Osteocyte (in vitro differentiated cells): ENCODE data around the gene COL4A2. TPM values are rescaled to one million over a fixed set of nuclear protein-coding genes. Genes with fewer than 3 reads are reported as not detected.

Source experiments
- DNase-seq: peaks from one replicate; pipeline ENCODE4 v3.0.0; 2021; ENCODE audit warnings: mixed read lengths; ENCODE audit not compliant: unreplicated experiment; ENCODE audit errors: extremely low spot score
- H3K27ac Mint-ChIP-seq: one replicate; pipeline ENCODE4 v1.8.0; 2021; ENCODE audit warnings: mild to moderate bottlenecking, mixed read lengths; ENCODE audit not compliant: unreplicated experiment
- H3K27me3 Mint-ChIP-seq: one replicate; pipeline ENCODE4 v1.8.0; 2021; ENCODE audit warnings: mixed read lengths; ENCODE audit not compliant: unreplicated experiment
- H3K36me3 Mint-ChIP-seq: one replicate; pipeline ENCODE4 v1.8.0; 2021; ENCODE audit warnings: mixed read lengths; ENCODE audit not compliant: unreplicated experiment
- H3K4me1 Mint-ChIP-seq: one replicate; pipeline ENCODE4 v1.8.0; 2021; ENCODE audit warnings: mixed read lengths; ENCODE audit not compliant: unreplicated experiment
- H3K4me3 Mint-ChIP-seq: one replicate; pipeline ENCODE4 v1.8.0; 2021; ENCODE audit warnings: mild to moderate bottlenecking, moderate library complexity, mixed read lengths; ENCODE audit not compliant: unreplicated experiment
- H3K9me3 Mint-ChIP-seq: one replicate; pipeline ENCODE4 v1.8.0; 2021; ENCODE audit warnings: mixed read lengths; ENCODE audit not compliant: unreplicated experiment
- total RNA-seq: library from RNA; stranded (reverse); gene quantifications from 2 replicates; pipeline ENCODE4 v1.2.1, GENCODE V29; 2021
- TF ChIP-seq, protein P1 (sequence below): fragments of 200-600 bp; sonication (generic); IDR thresholded peaks from 2 replicates; pipeline ENCODE4 v1.5.0; 2021; ENCODE audit warnings: antibody characterized with exemption, mild to moderate bottlenecking, moderate library complexity

The COL4A2 gene
- total RNA-seq, 1 donor from 2014 or later: 2,001 TPM

DNA sequence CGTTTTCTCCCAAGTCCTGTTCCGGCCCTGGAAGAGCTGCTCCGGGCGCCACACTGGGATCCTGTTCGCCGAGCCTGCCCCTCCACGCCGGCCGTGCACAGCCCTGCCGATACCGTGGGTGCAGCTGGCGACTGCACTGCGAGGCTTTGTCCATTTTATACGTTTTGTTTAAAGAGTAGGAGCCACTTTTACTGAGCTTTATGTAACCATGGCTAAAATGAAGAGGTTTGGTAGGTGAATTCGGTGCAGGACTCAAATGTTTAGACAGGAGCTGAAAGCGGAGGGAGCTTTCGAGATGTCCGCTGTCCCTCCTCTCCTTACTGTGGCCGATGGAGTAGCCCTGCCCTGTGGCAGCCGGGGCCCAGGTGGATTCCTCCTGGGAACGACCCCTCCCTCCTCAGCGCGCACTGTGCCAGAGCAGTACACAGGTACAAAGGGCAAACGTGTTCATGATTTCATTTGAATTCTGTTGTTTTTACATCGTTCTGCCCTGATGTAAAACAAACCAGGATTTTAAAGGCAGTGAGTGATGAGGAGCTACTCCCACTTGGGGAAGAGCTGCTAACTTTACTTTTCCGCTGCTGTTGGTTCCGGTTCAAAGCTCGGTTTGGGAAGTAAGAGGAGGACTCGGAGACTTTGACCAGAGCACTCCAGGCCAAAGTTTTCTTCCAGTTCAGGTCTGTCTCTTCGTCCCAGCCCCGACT lies 1.7 kb downstream of the COL4A2 start:
- H3K27ac Mint-ChIP-seq: peak overlapping the region; percentile 100
- peaks cover 54% of the 10 kb centered on the region for H3K4me1 Mint-ChIP-seq
- no peaks in the 10 kb centered on the region for H3K27me3 Mint-ChIP-seq
- peaks cover 65% of the 10 kb centered on the region for H3K36me3 Mint-ChIP-seq
- no peak for DNase-seq
- TF ChIP-seq, protein P1, sequence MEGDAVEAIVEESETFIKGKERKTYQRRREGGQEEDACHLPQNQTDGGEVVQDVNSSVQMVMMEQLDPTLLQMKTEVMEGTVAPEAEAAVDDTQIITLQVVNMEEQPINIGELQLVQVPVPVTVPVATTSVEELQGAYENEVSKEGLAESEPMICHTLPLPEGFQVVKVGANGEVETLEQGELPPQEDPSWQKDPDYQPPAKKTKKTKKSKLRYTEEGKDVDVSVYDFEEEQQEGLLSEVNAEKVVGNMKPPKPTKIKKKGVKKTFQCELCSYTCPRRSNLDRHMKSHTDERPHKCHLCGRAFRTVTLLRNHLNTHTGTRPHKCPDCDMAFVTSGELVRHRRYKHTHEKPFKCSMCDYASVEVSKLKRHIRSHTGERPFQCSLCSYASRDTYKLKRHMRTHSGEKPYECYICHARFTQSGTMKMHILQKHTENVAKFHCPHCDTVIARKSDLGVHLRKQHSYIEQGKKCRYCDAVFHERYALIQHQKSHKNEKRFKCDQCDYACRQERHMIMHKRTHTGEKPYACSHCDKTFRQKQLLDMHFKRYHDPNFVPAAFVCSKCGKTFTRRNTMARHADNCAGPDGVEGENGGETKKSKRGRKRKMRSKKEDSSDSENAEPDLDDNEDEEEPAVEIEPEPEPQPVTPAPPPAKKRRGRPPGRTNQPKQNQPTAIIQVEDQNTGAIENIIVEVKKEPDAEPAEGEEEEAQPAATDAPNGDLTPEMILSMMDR: no peak
- peak overlapping the region; percentile 99 for H3K4me3 Mint-ChIP-seq
- no peaks in the 10 kb centered on the region for H3K9me3 Mint-ChIP-seq

DNA sequence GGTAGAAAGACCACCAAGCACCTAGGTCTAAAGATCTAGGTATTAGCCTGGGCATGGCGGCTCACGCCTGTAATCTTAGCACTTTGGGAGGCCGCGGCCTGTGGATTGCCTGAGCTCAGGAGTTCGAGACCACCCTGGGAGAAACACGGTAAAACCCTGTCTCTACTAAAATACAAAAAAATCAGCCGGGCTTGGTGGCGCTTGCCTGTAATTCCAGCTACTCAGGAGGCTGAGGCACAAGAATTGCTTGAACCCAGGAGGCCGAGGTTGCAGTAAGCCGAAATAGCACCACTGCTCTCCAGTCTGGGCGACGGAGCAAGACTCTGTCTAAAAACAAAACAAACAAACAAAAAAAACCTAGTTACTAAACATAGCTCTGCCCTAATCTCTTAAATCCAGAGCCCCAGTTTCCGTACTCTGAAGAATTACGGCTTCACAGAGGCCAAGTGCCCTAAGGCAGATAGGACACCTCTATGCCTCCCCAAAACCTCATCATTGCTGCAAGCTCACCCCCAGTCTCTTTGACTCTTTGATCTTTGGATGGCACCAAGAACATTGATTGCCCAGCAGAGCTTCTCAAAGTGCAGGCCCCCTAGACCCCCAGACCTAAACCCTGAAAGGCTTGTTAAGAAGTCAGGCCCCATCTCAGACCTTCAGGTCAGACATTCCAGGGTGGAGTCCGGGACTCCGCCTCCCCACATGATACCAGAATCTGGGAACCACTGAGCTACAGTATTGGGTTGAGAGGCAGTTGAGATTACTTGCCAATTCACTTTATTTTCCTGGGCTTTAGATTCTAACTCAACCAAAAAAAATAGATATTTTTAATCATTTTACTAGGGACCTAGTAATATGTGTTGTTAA lies 2.8 kb downstream of the COL4A2 start:
- peaks cover 63% of the 10 kb centered on the region for H3K36me3 Mint-ChIP-seq
- no peak for DNase-seq
- H3K27ac Mint-ChIP-seq: peak overlapping the region; percentile 100
- no peaks in the 10 kb centered on the region for H3K27me3 Mint-ChIP-seq
- peaks cover 53% of the 10 kb centered on the region for H3K4me1 Mint-ChIP-seq
- TF ChIP-seq, protein P1: no peak
- peak overlapping the region; percentile 99 for H3K4me3 Mint-ChIP-seq
- H3K9me3 Mint-ChIP-seq: no peaks in the 10 kb centered on the region

DNA sequence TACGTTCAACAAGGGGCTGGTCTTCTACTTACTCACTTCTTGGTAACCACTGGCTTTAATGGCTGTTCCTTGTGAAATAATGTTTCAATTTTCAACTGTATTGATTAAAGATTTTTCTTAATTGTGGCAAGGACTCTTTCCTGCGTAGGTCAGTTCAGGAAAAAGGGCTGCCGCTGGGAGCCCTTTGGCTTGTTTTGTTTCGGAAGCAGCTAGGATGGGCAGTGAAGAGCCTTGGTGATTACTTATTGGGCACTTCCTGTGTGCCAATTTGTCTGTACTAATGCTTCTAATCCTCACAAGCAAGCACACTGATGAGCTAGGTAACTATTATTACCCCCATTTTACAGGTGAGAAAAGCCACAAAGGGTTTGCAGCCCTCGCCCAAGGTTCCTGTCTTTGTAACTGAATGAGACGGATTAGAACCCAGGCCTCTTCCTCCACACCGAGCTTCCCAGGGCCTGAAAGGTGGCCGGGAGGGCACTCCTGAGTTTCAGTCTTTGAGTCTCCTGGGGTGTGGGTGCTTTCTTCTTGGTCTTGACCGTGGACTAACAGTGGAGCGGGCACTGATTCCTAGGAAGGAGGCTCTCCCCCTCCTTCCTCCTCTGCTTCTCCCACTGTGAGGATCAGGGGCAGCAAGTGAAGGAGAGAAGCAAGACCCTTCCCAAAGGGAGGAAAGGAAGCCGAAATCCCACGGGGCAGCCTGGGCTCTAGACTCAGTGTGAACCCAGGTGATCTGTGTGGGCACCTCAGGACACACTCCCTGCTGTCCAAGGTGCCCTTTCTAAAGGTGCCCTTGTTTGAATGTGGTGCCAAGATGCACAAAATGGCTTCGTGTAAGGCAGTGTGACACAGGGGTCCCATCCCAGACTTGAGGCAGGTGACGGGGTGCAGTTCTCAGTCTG lies 3.7 kb downstream of the COL4A2 start:
- Mint-ChIP-seq H3K4me1 (peaks cover 62% of the 10 kb centered on the region), H3K27me3 (no peaks in the 10 kb centered on the region), H3K9me3 (no peaks in the 10 kb centered on the region), H3K27ac (peak overlapping the region; percentile 100), H3K36me3 (peaks cover 59% of the 10 kb centered on the region), H3K4me3 (peak overlapping the region; percentile 99)
- DNase-seq: no peak
- TF ChIP-seq, protein P1: no peak

- H3K4me1 Mint-ChIP-seq: peaks cover 68% of the 10 kb centered on the region
- peak overlapping the region; percentile 99 for H3K4me3 Mint-ChIP-seq
- H3K27ac Mint-ChIP-seq: peak overlapping the region; percentile 100
- TF ChIP-seq, protein P1: no peak
- no peaks in the 10 kb centered on the region for H3K9me3 Mint-ChIP-seq
- no peaks in the 10 kb centered on the region for H3K27me3 Mint-ChIP-seq
- peaks cover 66% of the 10 kb centered on the region for H3K36me3 Mint-ChIP-seq
- DNase-seq: no peak
Measured at GRCh38 chr13:110311443-110312338, 4.6 kb downstream of the COL4A2 start.
